Measurements from ENCODE around the gene FGF14.
A peak's percentile ranks its signal among the peaks of the same experiment; 100 is the strongest.
"Not testable (repeated sequence)": the region's sequence is repeated elsewhere in the genome, so short reads cannot be mapped to it uniquely, and the experiment has no call there.

FGF14 gene

GRCh38 chr13:102122147-102122546 lies 279.7 kb downstream of the FGF14 start:
- no peak for DNase-seq

GRCh38 chr13:102117175-102117831 lies 284.5 kb downstream of the FGF14 start:
- no peak for DNase-seq

GRCh38 chr13:102103469-102103868 lies 298.4 kb downstream of the FGF14 start:
- DNase-seq, result no peak

- DNase-seq, result no peak
Measured at GRCh38 chr13:102100234-102100633, 301.6 kb downstream of the FGF14 start.

GRCh38 chr13:102097708-102098107 lies 304.1 kb downstream of the FGF14 start:
- DNase-seq, result no peak

- DNase-seq, result not testable (repeated sequence)
Measured at GRCh38 chr13:102093288-102093687, 308.6 kb downstream of the FGF14 start.

GRCh38 chr13:102091231-102091630 lies 310.6 kb downstream of the FGF14 start:
- DNase-seq, result peak; percentile 2

GRCh38 chr13:102090532-102090931 lies 311.3 kb downstream of the FGF14 start:
- no peak for DNase-seq

- no peak for DNase-seq
Measured at GRCh38 chr13:102089722-102090121, 312.1 kb downstream of the FGF14 start.

GRCh38 chr13:102089177-102089576 lies 312.7 kb downstream of the FGF14 start:
- no peak for DNase-seq

GRCh38 chr13:102073251-102073650 lies 328.6 kb downstream of the FGF14 start:
- no peak for DNase-seq

- DNase-seq, result no peak
Measured at GRCh38 chr13:102071711-102072110, 330.1 kb downstream of the FGF14 start.

GRCh38 chr13:102068323-102068722 lies 333.5 kb downstream of the FGF14 start:
- not testable (repeated sequence) for DNase-seq

- no peak for DNase-seq
Measured at GRCh38 chr13:102055090-102055779, 346.6 kb downstream of the FGF14 start.

- no peak for DNase-seq
Measured at GRCh38 chr13:102049853-102050252, 352.0 kb downstream of the FGF14 start.

- DNase-seq, result no peak
Measured at GRCh38 chr13:102045731-102046130, 356.1 kb downstream of the FGF14 start.

GRCh38 chr13:102042746-102043145 lies 359.1 kb downstream of the FGF14 start:
- no peak for DNase-seq

- no peak for DNase-seq
Measured at GRCh38 chr13:102041544-102041943, 360.3 kb downstream of the FGF14 start.

- no peak for DNase-seq
Measured at GRCh38 chr13:102040812-102041211, 361.0 kb downstream of the FGF14 start.

GRCh38 chr13:102039264-102039663 lies 362.6 kb downstream of the FGF14 start:
- DNase-seq, result no peak

GRCh38 chr13:102038787-102039186 lies 363.1 kb downstream of the FGF14 start:
- no peak for DNase-seq

GRCh38 chr13:102035969-102036368 lies 365.9 kb downstream of the FGF14 start:
- no peak for DNase-seq

GRCh38 chr13:102033857-102034331 lies 368.0 kb downstream of the FGF14 start:
- no peak for DNase-seq

GRCh38 chr13:102033386-102033785 lies 368.5 kb downstream of the FGF14 start:
- no peak for DNase-seq
